HepG2 (cell line): ENCODE measurements around the gene SMIM41. TPM values are rescaled to one million over a fixed set of nuclear protein-coding genes. Genes with fewer than 3 reads are reported as not detected.

Experiments
- AKAP8 ChIP-seq: sonication (generic); formaldehyde crosslinking; IDR thresholded peaks from 2 replicates; pipeline ENCODE4 v1.5.1; 2020; ENCODE audit warnings: mild to moderate bottlenecking, missing genetic modification reagents
- CAMTA2 ChIP-seq: sonication (generic); formaldehyde crosslinking; IDR thresholded peaks from 2 replicates; pipeline ENCODE4 v1.4.0; 2020; ENCODE audit warnings: mild to moderate bottlenecking, missing genetic modification reagents, borderline replicate concordance
- GFI1 ChIP-seq: sonication (generic); formaldehyde crosslinking; IDR thresholded peaks from 2 replicates; pipeline ENCODE4 v1.5.0; 2020; ENCODE audit warnings: missing genetic modification reagents, mild to moderate bottlenecking, borderline replicate concordance
- GRHL1 ChIP-seq: sonication (generic); formaldehyde crosslinking; conservative IDR thresholded peaks from 2 replicates; pipeline ENCODE4 v1.8.0; 2022; ENCODE audit warnings: missing genetic modification reagents
- JUN ChIP-seq: sonication (generic); formaldehyde crosslinking; IDR thresholded peaks from 2 replicates; pipeline ENCODE4 v1.4.0; 2020; ENCODE audit warnings: mild to moderate bottlenecking, missing genetic modification reagents
- KLF9 ChIP-seq: IDR thresholded peaks from 2 replicates; pipeline ENCODE4 v1.6.1; 2016; ENCODE audit warnings: low read depth
- MAF1 ChIP-seq: sonication (generic); formaldehyde crosslinking; IDR thresholded peaks from 2 replicates; pipeline ENCODE4 v1.5.0; 2020; ENCODE audit warnings: missing genetic modification reagents, borderline replicate concordance
- MATR3 ChIP-seq: sonication (generic); formaldehyde crosslinking; IDR thresholded peaks from 2 replicates; pipeline ENCODE4 v1.4.0; 2020; ENCODE audit warnings: missing genetic modification reagents
- MIXL1 ChIP-seq: IDR thresholded peaks from 2 replicates; pipeline ENCODE4 v1.6.1; 2016
- NFIB ChIP-seq: sonication (generic); formaldehyde crosslinking; IDR thresholded peaks from 2 replicates; pipeline ENCODE4 v1.9.0; 2021; ENCODE audit warnings: missing genetic modification reagents, mild to moderate bottlenecking, borderline replicate concordance
- NFYC ChIP-seq: IDR thresholded peaks from 2 replicates; pipeline ENCODE4 v1.6.1; 2016; ENCODE audit warnings: missing genetic modification reagents, missing compliant biosample characterization
- POLR2A ChIP-seq, 2 experiments: IDR thresholded peaks; 2 replicates each; pipeline ENCODE4 v1.6.1; 2011; ENCODE audit warnings: low read depth in 2 of 2, low read length in 2 of 2, mild to moderate bottlenecking in 1 of 2, moderate library complexity in 1 of 2; ENCODE audit not compliant: insufficient read depth in 1 of 2
- TERF1 ChIP-seq: sonication (generic); formaldehyde crosslinking; IDR thresholded peaks from 2 replicates; pipeline ENCODE4 v1.8.0; 2022; ENCODE audit warnings: mild to moderate bottlenecking, missing genetic modification reagents, moderate library complexity
- USF2 ChIP-seq, 2 experiments: sonication (generic) in 1 of 2; formaldehyde crosslinking in 1 of 2; IDR thresholded peaks; 2 replicates each; pipeline versions ENCODE4 v1.5.1 to v1.6.1; 2011 to 2020; ENCODE audit warnings: borderline replicate concordance in 1 of 2, low read depth in 1 of 2, low read length in 1 of 2, mild to moderate bottlenecking in 1 of 2, missing genetic modification reagents in 1 of 2, moderate library complexity in 1 of 2
- ZFP36L1 ChIP-seq: sonication (generic); formaldehyde crosslinking; IDR thresholded peaks from 2 replicates; pipeline ENCODE4 v1.8.0; 2022; ENCODE audit warnings: mild to moderate bottlenecking, missing genetic modification reagents, moderate library complexity
- ZNF207 ChIP-seq: fragments of 450-650 bp; IDR thresholded peaks from 2 replicates; pipeline ENCODE4 v1.6.1; 2016; ENCODE audit warnings: antibody characterized with exemption, borderline replicate concordance
- ZNF235 ChIP-seq: sonication (generic); formaldehyde crosslinking; IDR thresholded peaks from 2 replicates; pipeline ENCODE4 v1.8.1; 2023; ENCODE audit warnings: mild to moderate bottlenecking, missing genetic modification reagents, borderline replicate concordance
- ZNF260 ChIP-seq: sonication (generic); formaldehyde crosslinking; IDR thresholded peaks from 2 replicates; pipeline ENCODE4 v1.4.0; 2020; ENCODE audit warnings: missing genetic modification reagents, low read depth, mild to moderate bottlenecking, borderline replicate concordance
- ZNF362 ChIP-seq: sonication (generic); formaldehyde crosslinking; IDR thresholded peaks from 2 replicates; pipeline ENCODE4 v1.4.0; 2020; ENCODE audit warnings: missing genetic modification reagents, mild to moderate bottlenecking, borderline replicate concordance
- ZNF547 ChIP-seq: sonication (generic); formaldehyde crosslinking; IDR thresholded peaks from 2 replicates; pipeline ENCODE4 v1.5.1; 2020; ENCODE audit warnings: mild to moderate bottlenecking, missing genetic modification reagents
- ZNF644 ChIP-seq: IDR thresholded peaks from 2 replicates; pipeline ENCODE4 v1.6.1; 2016; ENCODE audit warnings: low read depth
- ZNF713 ChIP-seq: sonication (generic); formaldehyde crosslinking; IDR thresholded peaks from 2 replicates; pipeline ENCODE4 v1.4.0; 2020; ENCODE audit warnings: mild to moderate bottlenecking, missing genetic modification reagents
- ZZZ3 ChIP-seq: sonication (generic); formaldehyde crosslinking; IDR thresholded peaks from 2 replicates; pipeline ENCODE4 v1.4.0; 2020; ENCODE audit warnings: missing genetic modification reagents, mild to moderate bottlenecking, borderline replicate concordance
- polyA plus RNA-seq, 8 experiments: library from polyadenylated mRNA; depleted of rRNA in 3 of 8; stranded (reverse) in 7 of 8; unstranded in 1 of 8; fragments of >200 nt; fragmentation: Illumina TruSeq in 4 of 8; extraction: Trizol in 4 of 8; gene quantifications; 2 replicates each; pipeline versions ENCODE4 v1.2.1 to v1.2.3, GENCODE V29; 2011 to 2016; ENCODE audit warnings: low read depth in 4 of 8, missing spikeins in 1 of 8, mixed read lengths in 1 of 8; ENCODE audit not compliant: insufficient read depth in 1 of 8
- total RNA-seq, 5 experiments: library from RNA; depleted of rRNA; stranded (reverse); fragments of >200 nt; fragmentation: Illumina TruSeq; extraction: Trizol; gene quantifications; 2 replicates each; pipeline ENCODE4 v1.2.3, GENCODE V29; 2016; ENCODE audit warnings: low read depth in 1 of 5

SMIM41 gene
- total and polyA plus RNA-seq, 2 of the 13 experiments (the other 11 are each of a cell fraction or from before 2014, with no cell fraction given) = not detected

- TF ChIP-seq GRHL1 = no peak
- TF ChIP-seq ZNF362 (CRISPR knock-in tag) = peak; percentile 61
- 0 out of 2 replicates have a peak, but pooled peaks have one; percentile 81 for TF ChIP-seq CAMTA2
- TF ChIP-seq KLF9 (CRISPR knock-in tag) = no peak; the same call in 1 of the 2 replicates
- TF ChIP-seq TERF1 (CRISPR knock-in tag) = no peak
- peak; percentile 72 to 77 for TF ChIP-seq POLR2A (IDR thresholded peaks at IDR 0.05; ENCODE audit: insufficient read depth in 1 of 2, low read depth in 2 of 2, low read length in 2 of 2)
- TF ChIP-seq ZNF207 = no peak
- TF ChIP-seq USF2 (IDR thresholded peaks at IDR 0.05; ENCODE audit: low read depth, low read length) = no peak
- no peak for TF ChIP-seq USF2 (CRISPR knock-in tag; IDR thresholded peaks at IDR 0.05; ENCODE audit: borderline replicate concordance)
- peak; percentile 89; the same call in 1 of the 2 replicates for TF ChIP-seq ZZZ3 (CRISPR knock-in tag)
- peak; percentile 49; the same call in 1 of the 2 replicates for TF ChIP-seq NFYC (CRISPR knock-in tag)
- 0 out of 2 replicates have a peak, but pooled peaks have one; percentile 75 for TF ChIP-seq ZNF713 (CRISPR knock-in tag)
- TF ChIP-seq ZFP36L1 (CRISPR knock-in tag) = 0 out of 2 replicates have a peak, but pooled peaks have one; percentile 33
- 0 out of 2 replicates have a peak, but pooled peaks have one; percentile 73 for TF ChIP-seq MAF1 (CRISPR knock-in tag)
- TF ChIP-seq MIXL1 (CRISPR knock-in tag) = 0 out of 2 replicates have a peak, but pooled peaks have one; percentile 11
- peak; percentile 72; the same call in 1 of the 2 replicates for TF ChIP-seq GFI1 (CRISPR knock-in tag)
- TF ChIP-seq MATR3 (CRISPR knock-in tag) = no peak
- no peak for TF ChIP-seq NFIB
- no peak for TF ChIP-seq ZNF260
- no peak for TF ChIP-seq ZNF547 (CRISPR knock-in tag)
- TF ChIP-seq ZNF235 (CRISPR knock-in tag) = peak; percentile 85; the same call in 1 of the 2 replicates
- no peak; the same call in 1 of the 2 replicates for TF ChIP-seq JUN (CRISPR knock-in tag)
- no peak for TF ChIP-seq ZNF644 (CRISPR knock-in tag)
- no peak for TF ChIP-seq AKAP8 (CRISPR knock-in tag)
These were observed 9.9 kb upstream of the SMIM41 start, which contains the start of gene ATG101 (continued) for GRCh38 chr12:52069327-52070184.
